ENCODE results near the gene TNRC6C. TPM values are rescaled to one million over a fixed set of nuclear protein-coding genes. Genes with fewer than 3 reads are reported as not detected.

Gene TNRC6C
- total and polyA plus RNA-seq, 2 of the 13 experiments (the other 11 are each of a cell fraction or from before 2014, with no cell fraction given): 0.66 to 4.9 TPM

GRCh38 chr17:77965352-77965751 lies 6.8 kb downstream of the TNRC6C start (continued):
- TF ChIP-seq TAF1 (CRISPR knock-in tag; IDR thresholded peaks at IDR 0.05): no peak
- TF ChIP-seq MNT (IDR thresholded peaks at IDR 0.05): no peak
- TF ChIP-seq POLR2AphosphoS2 (IDR thresholded peaks at IDR 0.05; ENCODE audit: low read depth, low read length): no peak
- no peak for TF ChIP-seq ARID4A (CRISPR knock-in tag; IDR thresholded peaks at IDR 0.05; ENCODE audit: borderline replicate concordance)

GRCh38 chr17:77966476-77966875 lies 8.0 kb downstream of the TNRC6C start:
- FAIRE-seq: no peak
- Histone ChIP-seq H2AFZ (ENCODE audit: low read length) (no peak overlapping the region), H3K4me1 (ENCODE audit: insufficient read depth, low read length) (peaks cover 14% of the 10 kb centered on the region; the same call in 1 of the 2 replicates), H3K9me3 (ENCODE audit: low read length) (no peaks in the 10 kb centered on the region), H3K36me3 (replicated peaks in 1 of 2; ENCODE audit: control insufficient read depth in 1 of 2, insufficient read depth in 2 of 2, low read length in 2 of 2) (no peaks in the 10 kb centered on the region), H3K4me2 (ENCODE audit: low read depth, low read length) (no peak overlapping the region), H3K27ac (ENCODE audit: extremely low read length, insufficient read depth, low read length) (no peak overlapping the region), H3K27me3 (ENCODE audit: control insufficient read depth in 1 of 2, insufficient read depth in 2 of 2, low read length in 2 of 2) (no peaks in the 10 kb centered on the region), H3K4me3 (replicated peaks in 1 of 3; ENCODE audit: insufficient read depth in 1 of 3, low read depth in 2 of 3, low read length in 3 of 3) (no peak overlapping the region), H3K79me2 (ENCODE audit: insufficient read depth, low read length) (peaks cover 60% of the 10 kb centered on the region), H3K9ac (ENCODE audit: insufficient read depth, low read depth, low read length) (no peak overlapping the region), H4K20me1 (ENCODE audit: insufficient read depth, low read length) (0 out of 2 replicates have a peak, but pooled peaks cover 8% of the 10 kb centered on the region)
- WGBS (ENCODE audit: low lambda C conversion rate): 91% methylated on average over 2 of the region's 2 CpGs
- in situ Hi-C loops (cut with HindIII; ENCODE audit: extremely low pct_ligation_motif_present, low pct_unique_long_range_greater_than_20kb) (no loop called here), intact Hi-C loops (cut with micrococcal nuclease; ENCODE audit: unreplicated experiment) (no loop called here)
- POLR2A ChIA-PET: no interaction called here
- no TSS peak for BruUV-seq (replicated peaks)
- no peak for ATAC-seq
- CTCF ChIA-PET (ENCODE audit: low intra/inter-chr PET ratio, low total read pairs): no interaction called here
- DNase-seq (ENCODE audit: low spot score): no peak
- TF ChIP-seq DMAP1 (CRISPR knock-in tag; IDR thresholded peaks at IDR 0.05): no peak
- TF ChIP-seq ZNF414 (CRISPR knock-in tag; IDR thresholded peaks at IDR 0.05): no peak
- TF ChIP-seq RNF219 (CRISPR knock-in tag; IDR thresholded peaks at IDR 0.05): no peak
- no peak for TF ChIP-seq SUZ12 (IDR thresholded peaks at IDR 0.05; ENCODE audit: low read depth, low read length)
- no peak for TF ChIP-seq BATF2 (CRISPR knock-in tag; IDR thresholded peaks at IDR 0.05)
- no peak for TF ChIP-seq TRIM22 (IDR thresholded peaks at IDR 0.05)
- no peak for TF ChIP-seq ZNF121 (CRISPR knock-in tag; IDR thresholded peaks at IDR 0.05)
- TF ChIP-seq ZBTB38 (CRISPR knock-in tag; IDR thresholded peaks at IDR 0.05): no peak
- no peak for TF ChIP-seq DNMT3B (CRISPR knock-in tag; conservative IDR thresholded peaks at IDR 0.05)
